HCT116 (cell line): ENCODE measurements around the gene SESN3.

Experiments used
- ELF1 ChIP-seq: IDR thresholded peaks from 2 replicates; pipeline ENCODE4 v1.6.1; 2012; ENCODE audit warnings: low read depth, borderline replicate concordance
- EZH2 ChIP-seq: fragments of 200-600 bp; sonication (generic); IDR thresholded peaks from 2 replicates; pipeline ENCODE4 v1.6.1; 2017; ENCODE audit warnings: antibody characterized with exemption, mixed run types
- SP1 ChIP-seq: IDR thresholded peaks from 2 replicates; pipeline ENCODE4 v1.6.1; 2012; ENCODE audit warnings: low read depth
- TF ChIP-seq, protein P1 (sequence below), 3 experiments: fragments of 200-600 bp in 1 of 3; sonication (generic) in 1 of 3; IDR thresholded peaks in 2 of 3; conservative IDR thresholded peaks in 1 of 3; 2 replicates each; pipeline ENCODE4 v1.5.1; 2012 to 2017; ENCODE audit warnings: low read depth in 2 of 3, low read length in 2 of 3, antibody characterized with exemption in 1 of 3, borderline replicate concordance in 1 of 3, control low read depth in 1 of 3, mild to moderate bottlenecking in 1 of 3, mixed read lengths in 1 of 3, mixed run types in 1 of 3, moderate library complexity in 1 of 3; ENCODE audit not compliant: insufficient read depth in 1 of 3

- TF ChIP-seq EZH2: no peak
- TF ChIP-seq SP1: peak; percentile 47; the same call in 1 of the 2 replicates
- TF ChIP-seq, protein P1, sequence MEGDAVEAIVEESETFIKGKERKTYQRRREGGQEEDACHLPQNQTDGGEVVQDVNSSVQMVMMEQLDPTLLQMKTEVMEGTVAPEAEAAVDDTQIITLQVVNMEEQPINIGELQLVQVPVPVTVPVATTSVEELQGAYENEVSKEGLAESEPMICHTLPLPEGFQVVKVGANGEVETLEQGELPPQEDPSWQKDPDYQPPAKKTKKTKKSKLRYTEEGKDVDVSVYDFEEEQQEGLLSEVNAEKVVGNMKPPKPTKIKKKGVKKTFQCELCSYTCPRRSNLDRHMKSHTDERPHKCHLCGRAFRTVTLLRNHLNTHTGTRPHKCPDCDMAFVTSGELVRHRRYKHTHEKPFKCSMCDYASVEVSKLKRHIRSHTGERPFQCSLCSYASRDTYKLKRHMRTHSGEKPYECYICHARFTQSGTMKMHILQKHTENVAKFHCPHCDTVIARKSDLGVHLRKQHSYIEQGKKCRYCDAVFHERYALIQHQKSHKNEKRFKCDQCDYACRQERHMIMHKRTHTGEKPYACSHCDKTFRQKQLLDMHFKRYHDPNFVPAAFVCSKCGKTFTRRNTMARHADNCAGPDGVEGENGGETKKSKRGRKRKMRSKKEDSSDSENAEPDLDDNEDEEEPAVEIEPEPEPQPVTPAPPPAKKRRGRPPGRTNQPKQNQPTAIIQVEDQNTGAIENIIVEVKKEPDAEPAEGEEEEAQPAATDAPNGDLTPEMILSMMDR (IDR thresholded peaks at IDR 0.05 in 2 of 3, conservative IDR thresholded peaks at IDR 0.05 in 1 of 3; ENCODE audit: borderline replicate concordance in 1 of 3, insufficient read depth in 1 of 3, low read depth in 2 of 3, low read length in 2 of 3): no peak
- no peak for TF ChIP-seq ELF1
These were observed 83.6 kb downstream of the SESN3 start for GRCh38 chr11:95147364-95147905.
